GM18507 (cell line): ENCODE measurements around the gene FRMD3.
"Not testable (repeated sequence)": the region's sequence is repeated elsewhere in the genome, so short reads cannot be mapped to it uniquely, and the experiment has no call there.

ENCODE experiments used
- DNase-seq: peaks from one replicate; pipeline ENCODE4 v3.0.0; 2011; ENCODE audit warnings: low read depth; ENCODE audit not compliant: insufficient read length; ENCODE audit errors: extremely low spot score
- FAIRE-seq: peaks from 2 replicates; lab custom pipeline; 2011; peaks lifted over from hg19 to GRCh38; lab: Jason Lieb, UNC

FRMD3 gene

DNA sequence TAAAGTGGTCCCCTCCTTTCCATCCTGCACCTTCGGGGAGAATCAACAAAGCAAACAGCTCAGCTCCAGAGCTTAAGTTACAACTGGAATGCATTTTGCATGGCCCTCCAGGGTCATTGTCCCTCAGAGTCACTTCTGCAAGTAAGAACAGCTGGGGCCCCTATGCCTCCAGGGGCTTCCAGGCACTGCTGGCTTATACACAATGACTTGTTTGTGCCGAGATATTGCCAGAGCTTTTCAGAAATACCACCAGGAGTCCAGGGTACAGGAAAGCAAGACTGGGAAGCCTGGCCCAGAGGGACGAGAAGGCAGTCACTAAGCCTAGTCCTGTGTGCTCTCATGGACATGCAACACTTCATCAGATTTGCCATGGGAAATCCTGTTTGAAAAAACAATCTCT lies 11.3 kb downstream of the FRMD3 start:
- DNase-seq (no peak), FAIRE-seq (no peak)

DNA sequence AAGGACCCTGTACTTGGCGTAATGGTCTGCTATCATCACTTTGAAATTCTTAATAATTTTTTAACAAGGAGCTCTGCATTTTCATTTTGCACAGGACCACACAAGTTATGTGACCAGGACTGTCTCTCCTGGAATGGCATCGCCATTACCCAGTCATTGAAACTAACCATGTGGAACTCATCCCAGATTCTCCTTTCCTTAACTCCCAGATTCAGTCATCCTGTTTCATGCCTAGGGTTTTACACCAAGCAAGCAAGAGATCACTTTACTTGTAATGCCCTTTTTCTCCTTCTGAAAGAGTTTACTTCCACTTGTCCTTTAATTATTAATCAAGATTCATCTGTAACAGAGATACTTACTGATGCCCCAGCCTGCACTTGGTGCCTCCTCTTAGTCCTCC lies 12.0 kb downstream of the FRMD3 start:
- no peak for FAIRE-seq
- DNase-seq: no peak

DNA sequence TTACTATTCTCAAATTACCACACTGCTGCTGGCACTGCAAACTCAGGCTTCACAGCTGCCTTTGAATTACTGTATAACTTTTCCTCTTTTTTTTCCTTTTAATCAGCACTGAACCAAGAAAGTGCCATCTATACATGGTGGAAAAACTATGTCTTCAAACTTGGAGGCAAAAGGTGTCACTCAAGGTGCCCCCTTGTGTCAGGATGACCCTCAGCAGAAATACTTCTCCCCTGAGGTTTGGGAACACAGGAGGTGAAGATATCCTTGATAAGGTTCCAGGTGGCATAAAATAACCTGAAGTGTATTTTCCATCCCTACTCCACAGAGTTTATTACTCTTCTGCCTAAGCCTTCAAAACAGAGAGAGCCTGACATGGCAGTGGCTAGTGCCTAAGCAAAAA lies 14.5 kb downstream of the FRMD3 start:
- DNase-seq (no peak), FAIRE-seq (no peak)

DNA sequence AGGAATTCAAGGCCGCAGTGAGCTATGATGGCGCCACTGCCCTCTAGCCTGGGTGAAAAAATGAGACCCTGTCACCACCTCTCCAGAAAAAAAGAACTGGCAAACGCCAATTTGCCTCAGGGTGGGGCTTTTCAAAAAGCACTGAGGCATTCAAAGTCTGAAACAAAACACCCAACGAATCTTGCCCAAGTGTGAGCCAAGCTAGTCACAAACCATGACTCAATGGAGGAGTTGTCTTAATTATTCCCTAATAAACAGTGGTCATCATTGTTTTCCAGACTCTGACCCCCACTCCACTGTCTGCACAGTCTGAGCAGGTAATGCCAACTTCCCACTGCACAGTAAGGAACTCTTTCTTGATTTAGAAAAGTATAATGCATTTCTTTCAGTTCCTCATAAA lies 16.8 kb downstream of the FRMD3 start:
- FAIRE-seq: no peak
- no peak for DNase-seq

DNA sequence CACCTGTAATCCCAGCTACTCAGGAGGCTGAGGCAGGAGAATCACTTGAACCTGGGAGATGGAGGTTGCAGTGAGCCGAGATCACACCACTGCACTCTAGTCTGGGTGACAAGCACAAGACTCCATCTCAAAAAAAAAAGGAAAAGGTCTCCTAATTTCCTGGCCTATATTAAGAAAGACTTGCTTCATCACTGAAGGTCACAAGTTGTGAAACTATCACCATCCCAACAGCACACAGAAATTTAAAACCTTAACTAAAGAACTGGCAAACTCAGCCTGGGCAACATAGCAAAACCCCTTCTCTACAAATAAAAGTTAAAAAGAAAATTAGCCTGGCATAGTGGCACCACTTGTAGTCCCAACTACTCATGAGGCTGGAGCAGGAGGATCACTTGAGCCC lies 17.2 kb downstream of the FRMD3 start:
- DNase-seq (no peak), FAIRE-seq (no peak)

DNA sequence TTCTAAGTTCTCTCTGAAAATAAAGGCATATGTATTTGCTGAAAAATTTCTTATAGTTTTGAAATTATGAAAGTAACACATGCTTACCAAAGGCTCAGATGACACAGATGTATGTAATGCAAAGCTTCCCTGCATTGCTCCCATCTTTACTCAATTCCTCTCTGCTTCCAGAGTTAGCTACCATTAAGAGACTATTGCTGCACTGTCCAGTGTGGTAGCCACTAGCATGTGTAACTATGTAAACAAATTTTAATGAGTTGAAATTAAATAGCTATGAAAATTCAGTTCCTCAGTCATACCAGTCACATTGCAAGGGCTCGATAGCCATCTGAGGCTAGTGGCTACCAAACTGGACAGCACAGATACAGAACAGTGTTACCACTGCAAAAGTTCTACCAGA lies 17.9 kb downstream of the FRMD3 start:
- DNase-seq (no peak), FAIRE-seq (no peak)

DNA sequence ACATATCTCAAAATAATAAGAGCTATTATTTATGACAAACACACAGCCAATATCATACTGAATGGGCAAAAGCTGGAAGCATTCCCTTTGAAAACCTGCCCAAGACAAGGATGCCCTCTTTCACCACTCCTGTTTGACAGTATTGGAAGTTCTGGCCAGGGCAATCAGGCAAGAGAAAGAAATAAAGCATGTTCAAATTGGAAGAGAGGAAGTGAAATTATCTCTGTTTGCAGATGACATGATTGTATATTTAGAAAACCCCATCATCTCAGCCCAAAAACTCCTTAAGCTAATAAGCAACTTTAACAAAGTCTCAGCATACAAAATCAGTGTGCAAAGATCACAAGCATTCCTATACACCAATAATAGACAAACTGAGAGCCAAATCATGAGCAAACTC lies 20.2 kb downstream of the FRMD3 start:
- FAIRE-seq, DNase-seq: not testable (repeated sequence)

DNA sequence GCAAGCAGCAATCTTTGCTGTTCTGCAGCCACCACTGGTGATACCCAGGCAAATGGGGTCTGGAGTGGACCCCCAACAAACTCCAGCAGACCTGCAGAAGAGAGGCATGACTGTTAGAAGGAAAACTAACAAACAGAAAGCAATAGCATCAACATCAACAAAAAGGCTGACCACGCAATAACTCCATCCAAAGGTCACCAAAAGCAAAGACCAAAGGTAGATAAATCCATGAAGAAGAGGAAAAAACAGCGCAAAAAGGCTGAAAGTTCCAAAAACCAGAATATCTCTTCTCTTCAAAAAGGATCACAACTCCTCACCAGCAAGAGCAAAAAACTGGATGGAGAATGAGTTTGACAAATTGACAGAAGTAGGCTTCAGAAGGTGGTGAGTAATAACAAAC lies 23.4 kb downstream of the FRMD3 start:
- FAIRE-seq (no peak), DNase-seq (no peak)

DNA sequence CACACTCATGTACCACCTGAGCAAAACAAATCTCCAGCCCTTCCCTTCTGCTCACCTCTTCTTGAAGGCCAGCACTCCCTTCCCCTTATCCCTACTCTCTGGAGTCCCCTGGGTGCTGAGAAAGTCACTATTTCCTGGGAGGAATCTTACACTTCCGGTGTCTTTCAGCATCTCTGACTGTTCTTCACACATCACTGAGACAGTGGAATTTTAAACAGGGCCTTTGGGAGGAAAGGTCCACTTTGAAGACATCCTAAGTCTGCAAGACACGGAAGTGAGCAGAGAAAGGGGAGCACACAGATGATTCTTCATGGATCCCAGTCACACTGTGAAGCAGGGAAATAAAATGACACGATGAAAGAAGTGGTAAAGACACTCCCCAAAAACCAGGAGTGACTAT lies 25.6 kb downstream of the FRMD3 start:
- no peak for DNase-seq
- FAIRE-seq: no peak

DNA sequence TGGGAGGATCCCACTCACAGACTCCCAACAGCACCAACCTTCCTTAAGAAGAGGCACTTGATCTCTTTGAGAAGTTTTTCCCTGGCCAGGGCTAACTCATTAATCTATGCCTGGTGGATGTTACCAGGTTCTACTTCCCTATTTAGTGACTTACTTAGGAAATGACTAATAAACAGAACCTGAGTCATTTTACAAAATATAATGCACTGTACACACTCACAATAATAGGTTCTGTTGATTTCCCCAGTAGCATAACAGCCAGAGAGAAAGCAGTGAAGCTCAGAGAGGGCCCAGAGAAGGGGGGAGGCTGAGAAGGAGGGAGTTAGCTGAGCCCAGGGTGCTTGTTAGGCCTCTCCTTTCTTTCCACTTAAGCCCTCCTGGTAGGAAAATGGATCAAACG lies 27.1 kb downstream of the FRMD3 start:
- FAIRE-seq (no peak), DNase-seq (peak; percentile 8)

DNA sequence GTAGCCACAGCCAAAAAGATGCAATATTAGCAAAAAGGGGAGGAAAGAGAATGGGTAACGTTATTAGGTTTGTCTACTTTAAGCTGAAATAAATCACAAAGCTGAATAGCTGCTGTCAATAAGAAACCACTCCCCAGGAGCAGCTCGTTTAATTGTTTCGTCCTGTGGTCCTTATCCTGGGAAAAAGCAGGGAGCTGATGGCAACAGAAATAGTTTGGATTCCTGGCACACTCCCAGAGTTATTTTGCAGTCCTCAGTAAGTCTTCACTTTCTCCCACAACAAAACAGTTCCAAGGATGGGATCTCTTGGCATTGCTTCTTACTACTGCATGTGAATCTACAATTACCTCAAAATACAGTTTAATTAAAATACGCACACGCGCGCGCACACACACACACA lies 28.8 kb downstream of the FRMD3 start:
- DNase-seq: no peak
- no peak for FAIRE-seq

DNA sequence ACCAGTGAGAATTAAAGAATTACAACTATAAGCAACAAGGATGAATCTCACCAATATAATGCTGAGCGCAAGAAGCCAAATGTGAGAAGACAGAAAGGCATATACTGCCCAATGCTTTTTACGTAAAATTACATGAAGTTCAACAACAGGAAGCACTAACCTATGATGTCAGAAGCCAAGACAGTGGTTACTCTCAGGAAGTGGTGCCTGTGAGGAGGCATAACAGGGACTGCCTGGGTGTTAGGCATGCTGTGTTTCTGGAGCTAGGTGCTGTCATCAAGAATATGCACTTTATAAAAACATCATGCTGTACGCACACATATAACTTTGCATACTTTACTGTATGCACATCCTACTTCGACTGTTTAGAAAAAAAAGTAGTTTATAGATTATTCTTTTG lies 30.1 kb downstream of the FRMD3 start:
- DNase-seq: no peak
- no peak for FAIRE-seq

DNA sequence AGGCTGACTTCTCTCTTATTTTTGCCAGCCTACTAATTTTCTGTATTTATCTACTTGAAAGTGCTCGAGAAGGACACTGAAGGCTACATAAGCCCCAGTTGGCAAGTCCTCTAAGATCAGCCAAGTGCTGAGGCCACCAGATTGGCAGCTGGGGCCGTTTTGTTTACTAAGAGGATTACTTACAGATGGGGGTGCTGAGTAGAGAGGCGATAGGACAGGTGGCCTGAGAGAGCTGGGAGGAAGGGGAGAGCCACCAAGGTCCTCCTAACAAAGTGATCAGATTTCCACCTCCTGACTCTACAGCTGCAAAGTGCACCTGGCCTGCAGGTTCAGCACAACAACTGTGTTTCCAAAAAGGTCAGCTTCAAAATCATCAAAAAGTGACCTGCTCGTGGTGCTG lies 32.9 kb downstream of the FRMD3 start:
- no peak for DNase-seq
- FAIRE-seq: no peak

DNA sequence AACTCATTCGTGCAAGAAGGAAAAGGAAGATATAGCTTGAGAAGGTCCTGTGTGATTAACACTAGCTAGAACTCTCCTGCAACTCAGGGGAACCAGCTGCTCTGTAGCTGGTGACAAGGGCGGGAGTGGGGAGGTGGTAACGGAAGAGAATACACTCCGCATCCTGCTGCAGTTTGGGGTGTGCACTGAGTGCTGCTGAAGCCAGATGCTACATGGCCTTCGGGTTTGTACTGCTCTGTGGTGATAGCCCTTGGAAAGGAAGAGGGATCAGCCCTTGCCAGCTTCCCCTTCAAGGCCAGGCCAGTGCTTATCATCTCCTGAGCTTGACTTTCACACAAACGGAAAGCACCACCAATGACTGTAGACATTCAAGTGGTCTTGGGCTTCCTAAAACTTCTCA lies 34.3 kb downstream of the FRMD3 start:
- DNase-seq: no peak

DNA sequence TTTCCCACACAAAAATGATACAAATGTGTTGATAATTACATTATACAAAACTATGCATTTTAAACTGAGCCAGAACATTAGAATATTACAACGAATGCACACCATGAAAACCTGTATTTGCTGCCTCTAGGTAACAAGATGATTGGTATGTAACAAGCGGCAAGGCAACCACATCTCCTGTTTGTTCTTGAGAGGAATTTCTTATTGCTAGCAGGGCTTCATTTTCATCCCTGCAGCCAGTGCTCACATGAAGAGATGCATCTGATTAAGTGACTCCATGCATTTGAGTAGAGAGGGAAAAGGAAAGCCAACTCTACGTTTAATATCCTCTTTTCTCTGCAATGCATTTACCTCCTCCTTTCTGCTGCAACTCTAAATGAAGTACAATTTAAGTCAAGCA lies 36.6 kb downstream of the FRMD3 start:
- no peak for DNase-seq
- no peak for FAIRE-seq

More for the DNA sequence above, 34.3 kb downstream of the FRMD3 start:
- no peak for FAIRE-seq

DNA sequence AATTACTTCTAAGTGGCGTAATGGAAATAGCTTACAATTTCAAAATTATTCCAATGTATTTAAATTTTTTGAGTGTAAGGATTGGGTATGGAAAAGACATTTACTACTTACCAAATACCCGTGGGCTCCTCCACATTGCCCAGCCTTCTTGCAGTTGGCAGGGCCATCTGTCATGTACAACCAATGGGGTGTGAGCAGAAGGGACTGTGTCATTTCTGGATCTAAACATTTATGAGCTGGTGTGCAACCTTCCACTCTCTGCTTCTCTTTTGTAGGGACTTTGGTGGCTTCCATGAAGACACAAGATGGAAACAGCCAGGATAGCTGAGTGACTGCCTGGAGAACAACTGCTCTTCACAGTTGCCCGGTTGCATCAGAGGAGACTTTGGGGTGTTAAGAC lies 40.8 kb downstream of the FRMD3 start:
- FAIRE-seq: no peak
- DNase-seq: no peak

DNA sequence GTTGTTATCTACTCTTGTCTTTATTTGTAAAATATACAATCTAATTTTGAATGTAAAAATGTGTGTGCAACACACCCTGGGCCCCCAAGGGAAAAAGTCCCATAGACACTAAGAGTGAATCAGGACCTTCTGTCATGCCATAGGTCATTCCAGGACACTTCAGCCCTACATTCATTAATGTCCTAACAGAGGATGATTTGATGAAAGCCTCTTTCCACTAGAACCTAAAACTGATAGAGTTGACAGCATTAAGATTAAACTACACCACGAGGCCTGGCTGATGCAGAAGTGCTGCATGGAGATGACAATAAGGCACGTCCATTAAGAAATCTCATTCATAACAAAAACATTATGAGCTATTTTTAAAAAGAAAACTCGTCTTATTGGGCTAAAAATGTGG lies 46.2 kb downstream of the FRMD3 start:
- no peak for FAIRE-seq
- DNase-seq: no peak

DNA sequence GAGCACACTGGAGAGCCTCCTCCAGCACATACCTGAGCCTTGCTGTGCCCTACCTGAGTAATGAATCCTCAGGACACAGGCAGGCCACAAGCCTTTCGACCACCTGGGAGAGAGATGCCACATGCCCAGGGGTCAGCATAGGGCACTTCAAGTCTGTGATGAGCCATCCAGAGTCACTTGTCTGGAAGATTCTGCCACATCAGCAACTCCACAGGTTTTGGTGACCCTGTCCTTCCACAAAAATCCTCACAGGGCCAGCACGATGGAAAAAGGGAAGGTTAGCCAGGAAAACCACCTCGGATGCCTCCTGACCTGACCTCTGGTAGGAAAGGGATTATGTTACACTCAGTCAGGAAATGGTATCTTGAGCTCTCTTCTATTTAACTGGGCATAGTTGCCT lies 46.8 kb downstream of the FRMD3 start:
- FAIRE-seq (no peak), DNase-seq (no peak)

DNA sequence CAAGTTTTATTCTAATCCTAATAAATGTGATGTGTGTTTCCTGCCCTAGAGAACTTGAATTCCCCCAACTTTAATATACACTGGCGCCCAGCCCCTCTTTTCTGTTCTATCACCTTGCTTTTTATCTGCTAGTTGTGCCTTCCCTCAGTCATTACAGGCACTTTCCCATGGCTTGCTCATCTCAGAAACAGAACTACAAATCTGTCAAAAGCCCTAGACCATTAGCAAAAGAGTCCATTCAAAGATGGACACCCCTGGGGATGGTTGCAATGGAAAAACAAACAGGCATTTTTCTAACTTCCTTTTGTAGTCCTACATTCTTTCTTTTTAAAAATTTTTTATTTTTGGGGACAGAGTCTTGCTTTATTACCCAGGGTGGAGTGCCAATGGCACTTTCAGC lies 48.2 kb downstream of the FRMD3 start:
- FAIRE-seq: no peak
- no peak for DNase-seq

DNA sequence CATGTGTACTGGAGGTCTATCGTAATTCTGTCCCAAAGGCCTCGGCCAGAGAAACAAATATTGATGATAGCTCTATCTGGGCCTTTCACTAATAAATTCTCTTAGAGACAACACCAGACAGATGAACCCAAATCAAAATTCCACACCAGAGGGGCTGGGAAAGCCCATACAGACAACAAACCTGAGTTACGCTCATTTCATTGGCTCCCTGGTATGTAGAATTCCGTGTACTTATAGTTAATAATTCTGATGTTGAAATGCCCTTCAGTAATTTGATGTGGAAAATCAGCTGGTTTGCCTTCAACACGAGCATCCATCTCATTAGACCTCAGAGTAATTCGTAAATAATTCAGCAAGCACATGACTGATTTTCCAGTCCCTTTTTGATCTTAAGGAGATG lies 53.2 kb downstream of the FRMD3 start:
- FAIRE-seq: no peak
- DNase-seq: no peak

DNA sequence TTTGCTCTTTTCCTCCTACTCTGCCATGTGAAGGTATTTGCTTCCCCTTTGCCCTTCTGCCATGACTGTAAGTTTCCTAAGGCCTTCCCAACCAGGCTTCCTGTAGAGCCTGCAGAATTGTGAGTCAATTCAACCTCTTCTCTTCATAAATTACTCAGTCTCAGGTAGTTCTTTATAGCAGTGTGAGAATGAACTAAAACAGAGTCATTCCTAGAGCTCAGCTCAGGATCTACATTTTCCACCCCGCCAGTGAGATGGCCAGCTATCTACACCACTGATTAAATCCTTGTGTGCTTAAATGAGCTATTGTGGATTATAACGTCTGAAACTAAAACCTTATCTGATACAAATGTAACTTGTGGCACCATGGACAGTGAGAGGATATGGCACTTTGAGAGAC lies 55.0 kb downstream of the FRMD3 start:
- FAIRE-seq (no peak), DNase-seq (no peak)

DNA sequence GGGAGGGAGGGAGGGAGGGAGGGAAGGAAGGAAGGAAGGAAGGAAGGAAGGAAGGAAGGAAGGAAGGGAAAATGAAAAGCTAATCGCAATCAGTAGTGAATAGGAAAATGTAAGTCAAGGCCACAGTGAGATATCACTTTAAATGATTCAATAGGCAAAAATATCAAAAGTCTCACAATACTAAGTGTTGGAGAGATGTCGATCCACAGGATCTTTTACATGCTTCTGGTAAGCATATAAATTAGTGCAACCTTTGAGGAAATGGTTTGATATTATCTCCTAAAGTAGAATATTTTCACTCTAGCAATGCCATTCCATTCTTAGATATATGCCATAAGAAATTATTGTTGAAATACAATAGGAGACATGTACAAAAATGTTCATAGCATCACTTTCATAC lies 58.4 kb downstream of the FRMD3 start:
- no peak for FAIRE-seq
- no peak for DNase-seq

DNA sequence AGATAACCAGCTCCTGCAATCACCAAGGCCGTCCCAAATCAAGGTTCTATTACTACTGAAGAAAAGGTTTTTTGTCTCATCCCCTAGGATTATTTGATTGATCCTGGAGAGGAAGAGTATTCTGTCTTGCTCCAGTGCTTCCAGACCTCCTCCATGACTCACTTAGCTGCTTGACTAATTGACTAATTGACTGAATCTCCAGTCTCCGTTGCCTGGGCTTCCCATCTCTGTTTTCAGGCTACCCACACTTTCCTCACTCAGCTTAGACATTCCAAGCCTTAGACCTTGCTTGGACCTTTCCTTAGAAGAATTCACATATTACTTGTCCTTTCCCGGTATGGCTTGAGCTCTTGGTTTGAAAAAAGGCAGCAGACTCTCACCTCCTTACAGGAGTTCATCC lies 60.6 kb downstream of the FRMD3 start:
- FAIRE-seq: no peak

More for the DNA sequence above, 60.6 kb downstream of the FRMD3 start:
- DNase-seq: no peak
